PC-3 (cell line): ENCODE results near the gene EZR. TPM values are rescaled to one million over a fixed set of nuclear protein-coding genes. Genes with fewer than 3 reads are reported as not detected.
"Not testable (repeated sequence)": the region's sequence is repeated elsewhere in the genome, so short reads cannot be mapped to it uniquely, and the experiment has no call there.

Source experiments
- ATAC-seq: fragments of 200-7000 bp; cut with Tn5 transposase; 2 replicates; pipeline ENCODE4 v1.9.1; 2020; ENCODE audit warnings: mild to moderate bottlenecking, moderate library complexity
- BruUV-seq: library from RNA; stranded (reverse); fragments of 400-500 nt; replicated peaks from 2 replicates; lab custom pipeline; 2021; lab: Mats Ljungman, UMichigan
- CTCF ChIA-PET: fragments of 300-600 bp; sonication (Branson Sonifier 250); formaldehyde crosslinking; loops from one replicate; lab custom pipeline; 2022; ENCODE audit warnings: antibody characterized with exemption; lab: Charles Lee
- POLR2A ChIA-PET: fragments of 300-600 bp; sonication (Branson Sonifier 250); formaldehyde crosslinking; loops from one replicate; lab custom pipeline; 2022; ENCODE audit warnings: antibody characterized with exemption; ENCODE audit not compliant: unreplicated experiment; lab: Charles Lee
- DNase-seq: peaks from one replicate; pipeline ENCODE4 v3.0.0-alpha.2; 2015
- H2AFZ ChIP-seq: fragments of 300-600 bp; sonication (generic); 2 replicates; pipeline ENCODE4 v1.6.0; 2016; ENCODE audit warnings: antibody characterized with exemption, low read length
- H3F3A ChIP-seq: fragments of 300-600 bp; sonication (generic); one replicate; pipeline ENCODE4 v1.6.0; 2017; ENCODE audit warnings: antibody characterized with exemption, low read length, control low read depth, mild to moderate bottlenecking; ENCODE audit not compliant: unreplicated experiment
- H3K27ac ChIP-seq: fragments of 300-600 bp; sonication (generic); 2 replicates; pipeline ENCODE4 v1.5.1; 2016; ENCODE audit warnings: mild to moderate bottlenecking, low read length
- H3K27me3 ChIP-seq: fragments of 300-600 bp; sonication (generic); 2 replicates; pipeline ENCODE4 v1.6.1; 2016; ENCODE audit warnings: low read length, mixed read lengths
- H3K36me3 ChIP-seq: fragments of 300-600 bp; sonication (generic); 2 replicates; pipeline ENCODE4 v1.6.1; 2016; ENCODE audit warnings: low read depth, mixed run types, low read length, mixed read lengths
- H3K4me1 ChIP-seq: fragments of 300-600 bp; sonication (generic); 2 replicates; pipeline ENCODE4 v1.5.1; 2016; ENCODE audit warnings: low read length; ENCODE audit not compliant: insufficient read depth
- H3K4me2 ChIP-seq: fragments of 300-600 bp; sonication (generic); 2 replicates; pipeline ENCODE4 v1.6.0; 2016; ENCODE audit warnings: low read length
- H3K4me3 ChIP-seq: fragments of 300-600 bp; sonication (generic); 2 replicates; pipeline ENCODE4 v1.5.1; 2016; ENCODE audit warnings: mild to moderate bottlenecking, low read length, mixed read lengths
- H3K79me2 ChIP-seq: fragments of 300-600 bp; sonication (generic); 2 replicates; pipeline ENCODE4 v1.6.1; 2017; ENCODE audit warnings: low read length, mixed read lengths
- H3K9ac ChIP-seq: fragments of 300-600 bp; sonication (generic); 2 replicates; pipeline ENCODE4 v1.6.0; 2016; ENCODE audit warnings: mild to moderate bottlenecking, low read length
- H3K9me2 ChIP-seq: fragments of 300-600 bp; sonication (generic); replicated peaks from 2 replicates; pipeline ENCODE4 v1.6.1; 2016; ENCODE audit warnings: mixed run types, low read length, mixed read lengths
- H3K9me3 ChIP-seq: fragments of 300-600 bp; sonication (generic); 2 replicates; pipeline ENCODE4 v1.6.1; 2016; ENCODE audit warnings: low read length, mixed read lengths
- H4K20me1 ChIP-seq: fragments of 300-600 bp; sonication (generic); 2 replicates; pipeline ENCODE4 v1.6.1; 2016; ENCODE audit warnings: low read length, mixed read lengths
- CTCF ChIP-seq: fragments of 300-600 bp; sonication (generic); conservative IDR thresholded peaks from 2 replicates; pipeline ENCODE4 v1.5.1; 2017; ENCODE audit warnings: antibody characterized with exemption, low read depth, mild to moderate bottlenecking, low read length
- EZH2 ChIP-seq: fragments of 300-600 bp; sonication (generic); IDR thresholded peaks from one replicate; pipeline ENCODE4 v1.6.1; 2017; ENCODE audit warnings: antibody characterized with exemption, mild to moderate bottlenecking, low read length; ENCODE audit not compliant: unreplicated experiment
- EZH2phosphoT487 ChIP-seq: fragments of 300-600 bp; sonication (generic); IDR thresholded peaks from 2 replicates; pipeline ENCODE4 v1.6.1; 2018; ENCODE audit warnings: mild to moderate bottlenecking, antibody characterized with exemption, low read length, borderline replicate concordance
- intact Hi-C: fragments of 100-400 bp; cut with micrococcal nuclease; formaldehyde crosslinking; loops from 2 replicates; pipeline ENCODE4 v1.9.0; 2023
- total RNA-seq: library from RNA; depleted of rRNA; stranded (reverse); fragments of >200 nt; gene quantifications from 2 replicates; pipeline ENCODE4 v1.2.3, GENCODE V29; 2014

EZR gene
- total RNA-seq, 1 experiment from 2014 or later: 182 TPM

GRCh38 chr6:158841358-158841757 is 22.2 kb upstream of the EZR start:
- Histone ChIP-seq H3K9ac (no peak overlapping the region), H3K36me3 (no peaks in the 10 kb centered on the region), H4K20me1 (no peaks in the 10 kb centered on the region), H3K79me2 (no peaks in the 10 kb centered on the region), H3K9me3 (no peaks in the 10 kb centered on the region), H3K4me2 (no peak overlapping the region), H3K27ac (no peak overlapping the region), H3K27me3 (no peaks in the 10 kb centered on the region), H3K9me2 (no peaks in the 10 kb centered on the region), H3K4me3 (no peak overlapping the region), H2AFZ (no peak overlapping the region), H3K4me1 (no peaks in the 10 kb centered on the region), H3F3A (no peaks in the 10 kb centered on the region)
- BruUV-seq: no TSS peak
- no peak for DNase-seq
- TF ChIP-seq EZH2: no peak
- TF ChIP-seq EZH2phosphoT487: no peak
- POLR2A ChIA-PET: no interaction called here
- CTCF ChIA-PET: no interaction called here
- intact Hi-C loops: no loop called here
- ATAC-seq: no peak

GRCh38 chr6:158840465-158840864 is 21.3 kb upstream of the EZR start:
- Histone ChIP-seq H3K9me3 (no peaks in the 10 kb centered on the region), H3K9me2 (no peaks in the 10 kb centered on the region), H3K4me1 (no peaks in the 10 kb centered on the region), H3K27ac (no peak overlapping the region), H3K27me3 (no peaks in the 10 kb centered on the region), H3K4me3 (no peak overlapping the region), H3K36me3 (no peaks in the 10 kb centered on the region), H3F3A (no peaks in the 10 kb centered on the region), H3K79me2 (no peaks in the 10 kb centered on the region), H3K9ac (no peak overlapping the region), H2AFZ (no peak overlapping the region), H3K4me2 (no peak overlapping the region), H4K20me1 (no peaks in the 10 kb centered on the region)
- intact Hi-C loops: no loop called here
- ATAC-seq (no peak), DNase-seq (no peak)
- TF ChIP-seq CTCF (no peak), EZH2phosphoT487 (no peak), EZH2 (no peak)
- BruUV-seq: no TSS peak
- ChIA-PET POLR2A (no interaction called here), CTCF (no interaction called here)

DNA sequence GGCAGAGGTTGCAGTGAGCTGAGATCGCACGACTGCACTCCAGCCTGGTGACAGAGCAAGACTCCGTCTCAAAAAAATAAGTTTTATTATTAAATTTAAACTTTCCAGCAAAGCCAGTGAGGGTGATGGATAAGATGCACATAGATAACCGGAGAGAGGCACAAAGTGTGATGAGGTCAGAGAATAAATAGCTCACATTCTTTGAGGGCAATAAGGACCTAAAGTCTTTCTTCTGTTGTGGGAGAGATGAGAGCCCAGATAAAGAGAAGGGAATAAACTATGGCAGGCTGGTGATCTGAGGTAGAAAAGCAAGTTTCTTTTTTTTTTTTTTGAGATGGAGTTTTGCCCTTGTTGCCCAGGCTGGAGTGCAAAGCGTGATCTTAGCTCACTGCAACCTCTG is 20.6 kb upstream of the EZR start:
- H3K27ac ChIP-seq: no peak overlapping the region

DNA sequence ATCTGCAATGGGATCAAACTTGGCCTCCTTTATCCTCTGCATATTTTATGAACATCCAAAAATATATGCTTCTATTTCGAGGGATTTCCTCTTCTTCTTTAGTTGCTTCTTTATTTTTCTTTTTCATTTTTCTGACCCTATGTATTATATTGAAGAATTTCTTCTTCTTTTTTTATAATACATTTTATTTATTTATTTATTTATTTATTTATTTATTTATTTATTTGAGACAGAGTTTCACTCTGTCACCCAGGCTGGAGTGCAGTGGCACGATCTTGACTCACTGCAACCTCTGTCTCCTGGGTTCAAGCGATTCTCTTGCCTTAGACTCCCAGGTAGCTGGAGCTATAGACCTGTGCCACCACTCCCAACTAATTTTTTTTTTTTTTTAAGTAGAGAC is 19.6 kb upstream of the EZR start:
- H3K27me3 ChIP-seq, DNase-seq, H3K4me3 ChIP-seq, CTCF ChIA-PET, H3K4me1 ChIP-seq, POLR2A ChIA-PET, intact Hi-C loops, H3K9ac ChIP-seq, H3K9me3 ChIP-seq, H2AFZ ChIP-seq, H3F3A ChIP-seq, H3K79me2 ChIP-seq, BruUV-seq, H4K20me1 ChIP-seq, ATAC-seq, H3K4me2 ChIP-seq, H3K27ac ChIP-seq, H3K36me3 ChIP-seq, H3K9me2 ChIP-seq: not testable (repeated sequence)

More for the DNA sequence above, 20.6 kb upstream of the EZR start:
- no TSS peak for BruUV-seq
- Histone ChIP-seq H4K20me1 (no peaks in the 10 kb centered on the region), H3K36me3 (no peaks in the 10 kb centered on the region), H3K4me2 (no peak overlapping the region), H3K9ac (no peak overlapping the region), H3K9me3 (no peaks in the 10 kb centered on the region), H3K79me2 (no peaks in the 10 kb centered on the region), H3F3A (no peaks in the 10 kb centered on the region), H3K4me3 (no peak overlapping the region), H3K27me3 (no peaks in the 10 kb centered on the region), H2AFZ (no peak overlapping the region), H3K4me1 (no peaks in the 10 kb centered on the region), H3K9me2 (no peaks in the 10 kb centered on the region)
- TF ChIP-seq EZH2phosphoT487: no peak
- no peak for TF ChIP-seq CTCF
- TF ChIP-seq EZH2: no peak
- ChIA-PET CTCF (no interaction called here), POLR2A (no interaction called here)
- DNase-seq (no peak), ATAC-seq (no peak)
- intact Hi-C loops: no loop called here
